SK-N-MC (cell line): ENCODE results near the gene SLC49A3.

Experiments used
- DNase-seq: peaks from one replicate; pipeline ENCODE4 v3.0.0-alpha.2; 2011; ENCODE audit warnings: low read depth, low spot score
- H3K27ac ChIP-seq: fragments of 200-600 bp; sonication (generic); 2 replicates; pipeline ENCODE4 v1.5.1; 2016; ENCODE audit warnings: mixed run types
- H3K36me3 ChIP-seq: fragments of 200-600 bp; sonication (generic); 2 replicates; pipeline ENCODE4 v1.6.1; 2017; ENCODE audit warnings: antibody characterized with exemption, low read length, mixed read lengths; ENCODE audit not compliant: insufficient read depth
- H3K4me3 ChIP-seq: fragments of 200-600 bp; sonication (generic); 2 replicates; pipeline ENCODE4 v1.5.1; 2016
- H3K9ac ChIP-seq: fragments of 200-600 bp; sonication (generic); 2 replicates; pipeline ENCODE4 v1.8.0; 2017; ENCODE audit warnings: mixed run types, mixed read lengths; ENCODE audit not compliant: insufficient read length
- H3K9me3 ChIP-seq: fragments of 200-600 bp; sonication (generic); 2 replicates; pipeline ENCODE4 v1.6.1; 2017; ENCODE audit warnings: low read depth, mild to moderate bottlenecking, antibody characterized with exemption, low read length, moderate library complexity, mixed read lengths
- EZH2 ChIP-seq: fragments of 200-600 bp; sonication (generic); IDR thresholded peaks from one replicate; pipeline ENCODE4 v1.6.1; 2017; ENCODE audit warnings: antibody characterized with exemption
- FOXP2 ChIP-seq: optimal IDR thresholded peaks from 2 replicates; pipeline ENCODE3; 2011; ENCODE audit warnings: mild to moderate bottlenecking, moderate library complexity; ENCODE audit not compliant: insufficient read depth; ENCODE audit errors: extremely low read length, control extremely low read depth
- POLR2AphosphoS5 ChIP-seq: IDR thresholded peaks from 2 replicates; pipeline ENCODE4 v1.6.1; 2012; ENCODE audit warnings: mild to moderate bottlenecking, low read depth, low read length, borderline replicate concordance

Gene SLC49A3

DNA sequence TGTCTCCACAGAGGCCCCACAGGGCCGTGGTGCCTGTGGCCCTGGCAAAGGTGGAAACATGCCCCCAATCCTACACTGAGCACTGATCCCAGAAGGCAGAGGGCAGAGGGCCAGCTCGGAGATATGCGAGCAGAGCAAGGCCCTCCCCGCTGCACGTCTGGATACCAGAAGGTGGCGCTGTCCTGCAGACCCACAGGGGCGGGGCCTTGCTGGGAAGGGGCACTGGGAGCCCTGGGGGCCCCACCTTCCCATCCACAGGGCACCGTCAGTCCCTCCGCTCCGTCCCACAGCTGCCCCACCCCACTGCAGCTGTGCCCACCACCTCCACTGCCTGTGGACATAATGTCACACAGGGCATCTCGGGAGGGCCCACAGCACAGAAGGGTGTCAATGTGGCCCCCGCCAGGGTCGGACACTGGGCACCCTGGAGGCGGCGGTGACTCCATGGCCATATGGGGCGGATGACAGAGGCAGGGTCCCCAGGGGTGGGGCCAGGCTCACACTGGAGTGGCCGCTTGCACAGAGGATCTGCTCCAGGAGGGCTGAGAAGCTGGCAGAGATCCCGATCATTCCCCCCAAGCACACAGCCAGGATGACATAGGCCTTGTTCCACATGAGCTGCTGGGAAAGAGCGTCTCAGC, 4.8 kb downstream of the SLC49A3 start:
- DNase-seq: no peak
- no peak overlapping the region for H3K27ac ChIP-seq
- H3K36me3 ChIP-seq: no peaks in the 10 kb centered on the region
- no peaks in the 10 kb centered on the region for H3K9me3 ChIP-seq
- H3K4me3 ChIP-seq: no peak overlapping the region
- H3K9ac ChIP-seq: no peak overlapping the region
- no peak for TF ChIP-seq EZH2
- no peak for TF ChIP-seq POLR2AphosphoS5
- no peak for TF ChIP-seq FOXP2

DNA sequence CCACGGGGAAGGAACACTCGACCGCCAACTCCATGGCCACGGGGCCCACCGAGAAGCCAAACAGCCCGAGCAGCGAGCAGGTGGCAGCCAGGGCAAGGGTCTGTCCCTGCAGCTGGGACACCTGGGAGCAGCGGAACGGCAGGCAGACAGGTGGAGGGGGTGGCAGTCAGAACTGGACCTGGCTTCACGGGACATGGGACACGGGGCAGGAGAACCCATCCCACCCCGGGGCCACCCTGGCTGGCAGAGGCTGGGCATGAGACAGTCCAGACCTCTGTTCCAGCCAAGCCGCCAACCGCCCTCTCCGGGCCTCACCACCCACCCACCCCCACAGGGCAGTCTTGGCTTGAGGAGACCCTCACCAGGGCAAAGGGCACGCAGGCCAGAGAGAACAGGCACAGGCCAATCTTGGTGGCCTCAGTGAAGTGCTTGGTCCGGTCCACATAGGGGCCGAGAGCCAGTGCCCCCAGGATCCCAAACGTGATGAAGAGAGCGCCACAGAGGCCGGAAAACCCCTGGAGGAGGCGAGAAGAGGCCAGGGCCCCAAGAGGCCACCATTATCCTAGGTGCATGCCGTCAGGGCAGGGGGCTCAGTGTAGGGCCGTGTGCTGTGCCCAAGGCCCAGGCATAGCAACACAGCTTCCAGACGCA, 5.6 kb downstream of the SLC49A3 start:
- Histone ChIP-seq H3K4me3 (no peak overlapping the region), H3K9me3 (no peaks in the 10 kb centered on the region), H3K9ac (no peak overlapping the region), H3K36me3 (no peaks in the 10 kb centered on the region), H3K27ac (no peak overlapping the region)
- no peak for TF ChIP-seq POLR2AphosphoS5
- no peak for TF ChIP-seq EZH2
- no peak for TF ChIP-seq FOXP2
- no peak for DNase-seq

DNA sequence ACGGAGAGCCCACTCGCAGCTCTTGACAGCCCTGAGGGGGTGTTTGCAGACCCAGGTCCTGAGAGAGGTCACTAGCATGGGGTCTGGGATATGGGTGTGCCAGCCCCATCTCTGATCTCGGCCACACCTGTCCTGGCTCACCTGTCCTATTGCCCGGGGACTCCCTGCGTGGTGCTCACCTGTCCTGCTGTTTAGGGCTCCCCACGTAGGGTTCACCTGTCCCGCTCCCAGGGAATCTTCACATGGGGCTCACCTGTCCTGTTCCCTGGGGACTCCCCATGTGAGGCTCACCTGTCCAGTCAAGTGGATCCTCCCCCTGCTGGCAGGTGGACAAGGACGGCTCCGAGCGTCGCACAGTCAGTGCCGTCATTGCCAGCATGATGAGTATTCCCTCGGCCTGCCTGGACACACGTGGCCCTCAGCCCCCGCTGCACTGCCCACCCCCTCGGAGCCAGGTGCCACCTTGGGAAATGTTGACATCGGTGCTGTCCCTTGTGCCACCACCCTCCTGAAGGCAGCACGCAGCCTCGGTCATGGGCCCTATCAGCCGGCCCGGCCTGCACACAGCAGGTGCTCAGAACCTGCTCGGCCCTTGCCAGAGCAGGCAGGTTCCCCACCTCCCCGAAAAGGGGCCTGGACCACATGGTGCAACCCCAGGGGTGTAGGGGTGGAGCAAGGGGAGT, 6.3 kb downstream of the SLC49A3 start:
- TF ChIP-seq FOXP2: no peak
- no peak for TF ChIP-seq POLR2AphosphoS5
- no peak for TF ChIP-seq EZH2
- DNase-seq: no peak
- no peaks in the 10 kb centered on the region for H3K9me3 ChIP-seq
- no peak overlapping the region for H3K9ac ChIP-seq
- no peaks in the 10 kb centered on the region for H3K36me3 ChIP-seq
- H3K4me3 ChIP-seq: no peak overlapping the region
- no peak overlapping the region for H3K27ac ChIP-seq

DNA sequence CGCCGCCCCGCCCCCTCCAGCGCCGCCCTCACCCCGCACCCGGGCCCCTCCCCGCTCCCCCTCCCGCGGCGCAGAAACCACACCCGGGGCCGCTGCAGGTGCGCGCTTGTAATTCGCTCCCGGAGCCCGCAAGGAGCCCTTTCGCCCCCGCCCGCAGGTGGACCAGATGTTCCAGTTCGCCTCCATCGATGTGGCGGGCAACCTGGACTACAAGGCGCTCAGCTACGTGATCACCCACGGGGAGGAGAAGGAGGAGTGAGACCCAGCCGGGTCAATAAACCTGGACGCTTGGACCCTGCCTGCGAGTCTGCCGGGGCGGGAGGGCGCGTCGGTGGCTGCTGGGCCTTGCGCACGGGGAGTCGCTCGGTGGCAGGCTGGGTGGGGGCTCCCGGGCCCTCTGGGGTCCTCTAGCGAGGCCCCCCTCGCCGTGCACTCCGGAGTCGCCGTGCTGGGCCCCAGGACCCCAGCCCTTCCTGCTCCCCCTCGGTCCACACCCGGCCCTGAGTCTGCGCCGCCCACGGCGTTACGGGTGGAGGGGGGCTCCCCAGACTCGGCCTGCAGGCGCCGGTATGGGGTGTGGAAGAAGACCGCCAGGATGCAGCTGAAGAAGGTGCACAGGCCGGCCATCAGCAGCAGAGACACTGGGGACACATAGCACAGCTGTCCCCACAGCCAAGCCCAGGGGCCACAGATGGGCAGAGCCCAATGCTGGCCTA, 7.1 kb downstream of the SLC49A3 start:
- Histone ChIP-seq H3K9ac (no peak overlapping the region), H3K4me3 (no peak overlapping the region), H3K9me3 (no peaks in the 10 kb centered on the region), H3K27ac (no peak overlapping the region), H3K36me3 (no peaks in the 10 kb centered on the region)
- TF ChIP-seq FOXP2: no peak
- TF ChIP-seq EZH2: no peak
- TF ChIP-seq POLR2AphosphoS5: no peak
- DNase-seq: no peak

DNA sequence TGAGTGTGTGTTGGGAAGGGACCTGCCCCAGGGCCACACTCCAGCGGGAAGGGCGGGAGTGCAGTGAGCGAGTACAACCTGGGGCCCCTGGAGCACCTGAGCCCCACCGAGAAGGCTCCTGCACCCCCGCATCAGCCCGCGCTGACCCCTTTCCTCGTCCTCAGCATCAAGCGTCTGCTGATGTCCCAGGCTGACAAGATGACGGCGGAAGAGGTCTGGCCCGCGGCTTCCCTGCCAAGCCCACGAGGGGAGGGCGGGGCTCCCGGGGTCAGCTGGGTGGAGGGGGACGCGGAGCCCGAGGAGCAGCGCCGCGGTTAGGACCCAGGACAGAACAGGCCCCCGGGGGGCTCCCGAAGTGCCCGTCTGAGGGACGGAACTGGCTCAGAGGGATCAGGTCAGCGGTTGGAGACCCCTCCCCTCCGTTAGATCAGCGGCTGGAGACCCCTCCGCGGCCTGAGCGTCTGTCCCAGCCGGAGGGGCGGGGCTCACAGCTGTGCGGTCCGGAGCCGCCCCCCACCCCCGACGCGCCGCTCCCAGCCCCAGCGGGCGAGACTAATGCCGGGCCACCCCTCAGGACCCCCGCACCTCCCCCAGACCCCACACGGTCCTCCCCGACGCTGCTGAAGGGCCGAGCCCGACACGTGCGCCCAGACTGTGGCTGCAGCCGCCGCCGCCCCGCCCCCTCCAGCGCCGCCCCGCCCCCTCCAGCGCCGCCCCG, 7.9 kb downstream of the SLC49A3 start:
- TF ChIP-seq FOXP2 (no peak), EZH2 (no peak), POLR2AphosphoS5 (no peak; the same call in 1 of the 2 replicates)
- H3K36me3 ChIP-seq: no peaks in the 10 kb centered on the region
- no peak overlapping the region for H3K4me3 ChIP-seq
- DNase-seq: no peak
- no peak overlapping the region for H3K27ac ChIP-seq
- no peaks in the 10 kb centered on the region for H3K9me3 ChIP-seq
- H3K9ac ChIP-seq: no peak overlapping the region

DNA sequence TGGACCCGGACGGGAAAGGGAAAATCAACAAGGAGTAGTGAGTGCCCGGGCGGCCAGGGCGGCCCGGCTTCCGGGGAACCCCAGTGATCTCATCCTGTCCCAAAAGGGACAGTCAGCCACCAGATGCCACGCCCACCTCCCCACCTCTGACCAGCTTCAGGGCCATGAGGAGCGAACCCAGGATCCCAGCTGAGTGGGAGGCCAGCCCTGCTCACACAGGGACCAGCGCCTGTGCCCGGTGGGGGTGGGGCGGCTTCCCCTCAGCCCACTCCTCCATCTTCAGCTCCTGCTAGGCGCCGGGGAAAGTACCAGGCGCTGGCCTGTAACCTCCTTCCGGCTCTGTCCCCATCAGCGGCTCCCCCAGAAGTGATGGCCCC, 8.4 kb downstream of the SLC49A3 start:
- H3K9ac ChIP-seq: no peak overlapping the region
- H3K36me3 ChIP-seq: no peaks in the 10 kb centered on the region
- no peaks in the 10 kb centered on the region for H3K9me3 ChIP-seq
- H3K4me3 ChIP-seq: no peak overlapping the region
- no peak for DNase-seq
- no peak overlapping the region for H3K27ac ChIP-seq
- TF ChIP-seq EZH2: no peak
- TF ChIP-seq POLR2AphosphoS5: no peak
- no peak for TF ChIP-seq FOXP2

DNA sequence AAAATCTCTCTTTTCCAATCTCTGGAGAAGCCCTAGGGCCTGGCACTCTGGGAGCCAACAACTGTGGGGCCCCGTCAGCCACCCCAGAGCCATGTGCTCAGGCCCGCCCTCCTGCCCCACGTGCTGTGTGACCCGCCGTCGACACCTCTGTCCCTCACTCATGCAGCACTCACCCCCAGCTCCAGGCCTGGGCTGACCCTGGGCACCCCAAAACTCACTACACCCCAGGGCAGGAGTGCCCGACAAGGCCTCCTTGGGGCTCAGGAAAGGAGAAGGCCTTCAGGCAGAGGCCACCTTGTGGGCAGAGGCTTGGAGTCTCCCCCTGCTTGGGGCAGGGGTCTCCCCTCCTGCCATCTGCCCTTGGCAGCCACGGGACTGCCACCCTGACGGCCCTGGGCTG, 8.9 kb downstream of the SLC49A3 start:
- TF ChIP-seq POLR2AphosphoS5: no peak
- DNase-seq: no peak
- Histone ChIP-seq H3K9me3 (no peaks in the 10 kb centered on the region), H3K9ac (no peak overlapping the region), H3K27ac (no peak overlapping the region), H3K4me3 (no peak overlapping the region), H3K36me3 (no peaks in the 10 kb centered on the region)

DNA sequence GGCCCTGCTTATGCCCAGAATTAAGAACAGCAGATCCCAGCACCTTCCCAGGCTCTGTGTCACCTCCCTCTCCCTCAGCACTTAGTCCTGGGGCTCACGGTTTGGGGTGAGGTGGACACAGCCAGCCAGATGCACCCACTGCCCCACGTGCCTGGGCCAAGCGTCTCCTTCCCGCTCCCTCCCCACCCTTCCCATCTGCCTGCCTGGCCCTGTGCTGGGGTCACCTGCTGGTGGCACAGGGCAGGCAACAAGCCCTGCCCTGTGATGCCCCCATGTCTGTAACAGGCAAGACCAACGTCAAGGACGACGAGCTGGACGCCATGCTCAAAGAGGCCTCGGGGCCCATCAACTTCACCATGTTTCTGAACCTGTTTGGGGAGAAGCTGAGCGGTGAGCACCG, 9.3 kb downstream of the SLC49A3 start:
- no peak overlapping the region for H3K4me3 ChIP-seq
- H3K27ac ChIP-seq: no peak overlapping the region
- no peaks in the 10 kb centered on the region for H3K9me3 ChIP-seq
- H3K36me3 ChIP-seq: no peaks in the 10 kb centered on the region
- TF ChIP-seq FOXP2: no peak
- TF ChIP-seq EZH2: no peak
- no peak for TF ChIP-seq POLR2AphosphoS5
- no peak overlapping the region for H3K9ac ChIP-seq
- DNase-seq: no peak
